GM12891 (cell line): ENCODE data around the gene MYL6.
A peak's percentile ranks its signal among the peaks of the same experiment; 100 is the strongest.
"Not testable (repeated sequence)": the region's sequence is repeated elsewhere in the genome, so short reads cannot be mapped to it uniquely, and the experiment has no call there.

Experiments
- DNase-seq: peaks from one replicate; pipeline ENCODE4 v3.0.0; 2011; ENCODE audit warnings: low spot score; ENCODE audit not compliant: insufficient read length
- FAIRE-seq: peaks from 2 replicates; lab custom pipeline; 2011; peaks lifted over from hg19 to GRCh38; lab: Jason Lieb, UNC
- PAX5 ChIP-seq: IDR thresholded peaks from 2 replicates; pipeline ENCODE4 v1.6.1; 2011; ENCODE audit warnings: low read length, moderate library complexity, mild to moderate bottlenecking; ENCODE audit not compliant: insufficient read depth, severe bottlenecking
- POLR2A ChIP-seq: IDR thresholded peaks from 2 replicates; pipeline ENCODE4 v1.6.1; 2011; ENCODE audit warnings: low read depth, low read length, control low read depth
- POLR2AphosphoS5 ChIP-seq: IDR thresholded peaks from 2 replicates; pipeline ENCODE4 v1.6.1; 2011; ENCODE audit warnings: low read depth, low read length, control low read depth
- POU2F2 ChIP-seq: IDR thresholded peaks from 2 replicates; pipeline ENCODE4 v1.6.1; 2011; ENCODE audit warnings: low read depth, mild to moderate bottlenecking, control low read depth, low read length, moderate library complexity
- SPI1 ChIP-seq: IDR thresholded peaks from 2 replicates; pipeline ENCODE4 v1.6.1; 2011; ENCODE audit warnings: low read depth, low read length, control low read depth
- TAF1 ChIP-seq: IDR thresholded peaks from 2 replicates; pipeline ENCODE4 v1.6.1; 2011; ENCODE audit warnings: low read depth, low read length, control low read depth

The MYL6 gene

GRCh38 chr12:56155256-56155845 is 2.8 kb upstream of the MYL6 start:
- DNase-seq = no peak
- no peak for TF ChIP-seq POLR2AphosphoS5
- no peak for TF ChIP-seq POU2F2
- TF ChIP-seq POLR2A = no peak
- TF ChIP-seq SPI1 = no peak
- TF ChIP-seq PAX5 = no peak
- no peak for TF ChIP-seq TAF1
- no peak for FAIRE-seq

GRCh38 chr12:56156464-56157200 is 1.5 kb upstream of the MYL6 start:
- not testable (repeated sequence) for DNase-seq, FAIRE-seq

GRCh38 chr12:56157201-56158028 is 744 bp upstream of the MYL6 start:
- DNase-seq (peak; percentile 64), FAIRE-seq (no peak)
- TF ChIP-seq POU2F2 = peak; percentile 2; the same call in 1 of the 2 replicates
- no peak for TF ChIP-seq POLR2AphosphoS5
- TF ChIP-seq PAX5 = peak; percentile 65
- peak; percentile 71 for TF ChIP-seq TAF1
- TF ChIP-seq SPI1 = peak; percentile 59
- no peak for TF ChIP-seq POLR2A

DNA sequence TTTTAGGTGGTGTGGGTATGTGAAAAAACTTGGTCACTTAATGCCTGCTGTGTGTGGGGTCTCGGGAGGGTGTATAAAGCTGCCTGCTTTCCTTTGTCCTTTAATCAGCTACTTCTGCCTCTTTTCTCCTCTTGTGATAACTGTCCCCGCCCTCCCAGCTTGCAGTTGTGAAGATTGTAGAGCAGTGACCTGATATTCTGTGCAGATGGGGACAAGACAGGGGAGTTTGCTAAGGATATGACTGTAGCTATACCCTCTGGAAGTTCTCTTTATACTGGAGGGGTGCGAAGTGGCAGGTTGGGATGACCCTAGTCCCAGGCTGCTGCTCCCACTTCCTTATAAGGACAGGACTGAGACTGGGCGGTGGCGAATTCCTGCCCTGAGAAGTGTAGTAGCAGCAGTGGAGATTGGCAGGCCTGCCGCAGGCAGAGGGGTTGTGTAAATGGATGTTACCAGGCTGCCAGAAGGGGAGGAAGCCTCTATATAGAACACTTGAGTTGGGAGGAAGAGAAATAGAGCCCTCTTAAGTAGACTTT is 835 bp downstream of the MYL6 start:
- FAIRE-seq (no peak), DNase-seq (no peak)
- no peak for TF ChIP-seq TAF1
- no peak for TF ChIP-seq POU2F2
- 0 out of 2 replicates have a peak, but pooled peaks have one; percentile 16 for TF ChIP-seq POLR2A
- no peak; the same call in none of the 2 replicates for TF ChIP-seq POLR2AphosphoS5
- TF ChIP-seq SPI1 = peak; percentile 26; the same call in 1 of the 2 replicates

- no peak for DNase-seq
- no peak; the same call in 1 of the 2 replicates for TF ChIP-seq POLR2AphosphoS5
- no peak for TF ChIP-seq POU2F2
- TF ChIP-seq TAF1 = no peak
- no peak; the same call in 1 of the 2 replicates for TF ChIP-seq POLR2A
- TF ChIP-seq PAX5 = no peak
- no peak for TF ChIP-seq SPI1
- FAIRE-seq = peak; percentile 16
Measured at GRCh38 chr12:56159482-56160192, 1.5 kb downstream of the MYL6 start.

- TF ChIP-seq SPI1 = no peak
- peak; percentile 61 for TF ChIP-seq POLR2A
- TF ChIP-seq PAX5 = no peak
- TF ChIP-seq POLR2AphosphoS5 = peak; percentile 67
- TF ChIP-seq TAF1 = no peak
- TF ChIP-seq POU2F2 = peak; percentile 20; the same call in 1 of the 2 replicates
- FAIRE-seq = peak; percentile 38
- DNase-seq = no peak
Measured at GRCh38 chr12:56160193-56160763, 2.1 kb downstream of the MYL6 start.

DNA sequence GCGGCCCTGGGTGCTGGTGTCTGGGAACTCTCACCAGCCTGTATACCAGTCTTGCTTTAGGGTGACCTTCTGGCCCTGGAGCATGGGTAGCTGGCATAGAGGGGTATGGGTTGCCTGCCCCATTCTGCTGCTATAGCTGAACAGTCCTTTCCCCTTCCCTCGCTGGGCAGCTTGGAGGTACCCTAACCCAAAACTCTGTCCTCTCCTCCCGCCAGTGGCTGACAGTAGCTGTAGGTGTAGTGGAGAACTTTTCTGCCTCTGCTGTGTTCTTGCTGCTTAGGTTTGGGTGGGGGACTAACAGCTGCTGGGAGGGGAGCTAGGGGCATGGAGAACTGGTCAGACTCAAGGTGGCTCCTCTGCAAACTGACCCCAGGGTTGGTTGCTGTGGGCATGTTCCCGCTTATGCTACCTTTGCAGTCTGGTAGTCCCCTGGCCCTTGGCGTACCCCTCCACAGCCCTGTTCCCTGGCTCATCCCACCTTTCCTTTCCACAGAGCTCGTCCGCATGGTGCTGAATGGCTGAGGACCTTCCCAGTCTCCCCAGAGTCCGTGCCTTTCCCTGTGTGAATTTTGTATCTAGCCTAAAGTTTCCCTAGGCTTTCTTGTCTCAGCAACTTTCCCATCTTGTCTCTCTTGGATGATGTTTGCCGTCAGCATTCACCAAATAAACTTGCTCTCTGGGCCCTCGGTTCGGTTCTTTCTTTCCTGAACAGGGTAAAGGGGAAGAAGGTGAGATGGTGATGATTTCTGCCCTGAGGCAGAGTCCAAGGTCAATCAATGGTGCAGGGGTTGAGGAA is 2.9 kb downstream of the MYL6 start:
- DNase-seq = no peak
- 0 out of 2 replicates have a peak, but pooled peaks have one; percentile 40 for TF ChIP-seq POU2F2
- peak; percentile 51 for TF ChIP-seq POLR2A
- TF ChIP-seq TAF1 = no peak
- no peak for TF ChIP-seq SPI1
- TF ChIP-seq PAX5 = no peak
- 0 out of 2 replicates have a peak, but pooled peaks have one; percentile 46 for TF ChIP-seq POLR2AphosphoS5
- no peak for FAIRE-seq

DNA sequence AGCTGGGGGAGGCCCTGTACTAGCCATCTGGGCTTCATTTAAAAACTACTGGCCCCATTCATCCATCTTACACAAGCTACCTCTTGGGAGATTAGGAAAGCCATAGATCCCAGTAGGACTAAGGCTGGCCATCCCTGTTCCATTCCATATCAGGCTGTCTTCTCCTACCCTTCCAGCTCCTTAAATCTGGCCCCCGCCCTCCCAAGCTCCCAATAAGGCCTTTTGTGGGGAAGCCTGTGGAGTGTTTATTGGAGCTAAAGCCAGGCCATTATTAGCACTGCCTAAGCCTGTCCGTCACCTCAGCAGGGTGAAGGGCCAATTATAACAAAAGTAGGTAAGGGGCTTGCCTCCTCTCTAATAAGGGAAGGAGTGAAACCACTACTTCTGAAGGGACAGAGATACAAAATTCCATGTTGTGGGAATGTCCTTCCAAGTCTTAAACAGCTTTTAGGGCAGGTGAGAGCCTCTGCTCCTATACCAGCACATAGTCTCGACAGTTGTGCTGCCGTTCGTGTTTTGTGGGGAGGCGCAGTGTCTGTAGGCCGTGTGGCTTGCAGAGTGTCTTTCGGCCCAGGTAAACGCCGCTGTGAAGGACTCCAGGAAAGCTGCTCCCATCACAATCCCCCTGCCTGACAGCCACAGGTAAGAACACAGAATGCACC is 3.7 kb downstream of the MYL6 start:
- no peak for TF ChIP-seq TAF1
- TF ChIP-seq POLR2A = no peak; the same call in 1 of the 2 replicates
- no peak for TF ChIP-seq POU2F2
- TF ChIP-seq SPI1 = no peak
- TF ChIP-seq POLR2AphosphoS5 = no peak; the same call in 1 of the 2 replicates
- no peak for TF ChIP-seq PAX5
- FAIRE-seq (no peak), DNase-seq (no peak)
